Thoracic aorta (tissue), 2 donors: ENCODE measurements around the gene GNAS-AS1. TPM values are rescaled to one million over a fixed set of nuclear protein-coding genes. Genes with fewer than 3 reads are reported as not detected.

Experiments
- ATAC-seq: fragments of 150-250 bp; one replicate; pipeline ENCODE4 v1.8.0; 2017; ENCODE audit warnings: low read depth; ENCODE audit not compliant: insufficient number of reproducible peaks, low FRiP score
- DNase-seq: peaks from one replicate; pipeline ENCODE4 v3.0.0-alpha.2; 2020; ENCODE audit warnings: low spot score
- H3K27ac ChIP-seq, 2 donors: fragments of 200-600 bp; sonication (generic); 1 replicate in 1 of 2; 2 replicates in 1 of 2; pipeline ENCODE4 v1.5.1; 2016; ENCODE audit warnings: mild to moderate bottlenecking in 2 of 2, moderate library complexity in 2 of 2
- H3K27me3 ChIP-seq: fragments of 200-600 bp; sonication (generic); replicated peaks from 2 replicates; pipeline ENCODE4 v1.6.0; 2016; ENCODE audit warnings: mild to moderate bottlenecking; ENCODE audit not compliant: insufficient read depth
- H3K36me3 ChIP-seq: fragments of 200-600 bp; sonication (generic); one replicate; pipeline ENCODE4 v1.5.1; 2016
- H3K4me1 ChIP-seq, 2 donors: fragments of 200-600 bp; sonication (generic); 1 replicate in 1 of 2; 2 replicates in 1 of 2; pipeline versions ENCODE4 v1.5.1 to v1.6.0; 2016; ENCODE audit warnings: low read depth in 2 of 2, mild to moderate bottlenecking in 1 of 2; ENCODE audit not compliant: control insufficient read depth in 1 of 2
- H3K4me3 ChIP-seq: fragments of 200-600 bp; sonication (generic); 2 replicates; pipeline ENCODE4 v1.5.1; 2016; ENCODE audit warnings: mild to moderate bottlenecking
- H3K9me3 ChIP-seq: fragments of 200-600 bp; sonication (generic); 2 replicates; pipeline ENCODE4 v1.5.1; 2016
- CTCF ChIP-seq: fragments of 200-600 bp; sonication (generic); IDR thresholded peaks from one replicate; pipeline ENCODE4 v1.5.1; 2019; ENCODE audit warnings: antibody characterized with exemption
- total RNA-seq, 2 donors: library from RNA; depleted of rRNA; stranded (reverse); fragments of >200 nt; gene quantifications; one replicate each; pipeline versions ENCODE4 v1.1.0 to v1.2.3, GENCODE V29; 2016

Gene GNAS-AS1
- total RNA-seq, 2 donors from 2014 or later = 0.21 to 0.81 TPM

- H3K4me1 ChIP-seq = no peaks in the 10 kb centered on the region
- no peaks in the 10 kb centered on the region for H3K27me3 ChIP-seq
- no peak for TF ChIP-seq CTCF
- no peaks in the 10 kb centered on the region for H3K9me3 ChIP-seq
- ATAC-seq (no peak), DNase-seq (no peak)
- H3K27ac ChIP-seq = no peak overlapping the region
- H3K4me3 ChIP-seq = no peak overlapping the region
- H3K36me3 ChIP-seq = no peaks in the 10 kb centered on the region
Observed at GRCh38 chr20:58875541-58876134, 24.9 kb upstream of the GNAS-AS1 start.

DNA sequence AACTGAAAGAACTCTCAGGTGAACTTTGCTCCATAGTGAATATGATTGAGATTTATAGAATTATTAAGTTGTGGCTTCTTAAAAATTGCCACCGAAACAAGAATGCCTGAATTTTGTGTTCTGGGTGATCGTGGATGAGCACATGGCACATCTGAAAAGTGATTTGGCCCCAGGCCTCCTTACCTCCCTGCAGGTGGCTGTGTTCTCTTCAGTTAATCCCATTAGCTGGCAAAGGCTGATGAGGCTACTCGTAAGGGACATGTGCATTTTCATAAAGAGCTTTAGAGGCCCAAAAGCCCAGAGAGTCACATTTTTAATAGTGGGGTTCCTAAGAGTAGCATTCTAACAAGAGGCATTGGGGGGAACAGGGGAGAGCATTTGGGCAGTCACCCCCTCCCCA, 24.4 kb upstream of the GNAS-AS1 start:
- no peaks in the 10 kb centered on the region for H3K27me3 ChIP-seq
- TF ChIP-seq CTCF = no peak
- H3K27ac ChIP-seq = no peak overlapping the region
- H3K36me3 ChIP-seq = no peaks in the 10 kb centered on the region
- DNase-seq (no peak), ATAC-seq (no peak)
- H3K4me3 ChIP-seq = no peak overlapping the region
- no peaks in the 10 kb centered on the region for H3K9me3 ChIP-seq
- no peaks in the 10 kb centered on the region for H3K4me1 ChIP-seq

DNA sequence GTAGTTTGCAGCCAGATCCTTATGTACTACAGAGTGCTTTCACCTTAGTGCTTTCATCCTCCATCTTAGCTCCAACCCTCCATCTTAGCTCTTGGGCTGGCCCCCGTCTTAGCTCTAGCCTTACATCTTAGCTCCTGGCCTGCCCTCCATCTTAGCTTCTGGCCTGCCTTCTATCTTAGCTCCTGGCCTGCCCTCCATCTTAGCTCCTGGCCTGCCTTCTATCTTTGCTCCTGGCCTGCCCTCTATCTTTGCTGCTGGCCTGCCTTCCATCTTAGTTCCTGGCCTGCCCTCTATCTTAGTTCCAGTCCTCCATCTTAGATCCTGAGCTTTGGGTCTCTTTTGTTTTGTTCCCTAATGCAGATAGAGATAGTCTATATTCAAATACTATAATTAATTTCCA, 23.8 kb upstream of the GNAS-AS1 start:
- ATAC-seq (no peak), DNase-seq (no peak)
- H3K4me3 ChIP-seq = no peak overlapping the region
- H3K27me3 ChIP-seq = no peaks in the 10 kb centered on the region
- no peaks in the 10 kb centered on the region for H3K4me1 ChIP-seq
- H3K9me3 ChIP-seq = no peaks in the 10 kb centered on the region
- no peaks in the 10 kb centered on the region for H3K36me3 ChIP-seq
- no peak overlapping the region for H3K27ac ChIP-seq
- no peak for TF ChIP-seq CTCF

- H3K27ac ChIP-seq = no peak overlapping the region
- TF ChIP-seq CTCF = no peak
- H3K4me3 ChIP-seq = no peak overlapping the region
- no peaks in the 10 kb centered on the region for H3K4me1 ChIP-seq
- no peaks in the 10 kb centered on the region for H3K9me3 ChIP-seq
- DNase-seq (no peak), ATAC-seq (no peak)
- no peaks in the 10 kb centered on the region for H3K27me3 ChIP-seq
- no peaks in the 10 kb centered on the region for H3K36me3 ChIP-seq
Observed at GRCh38 chr20:58871533-58872102, 20.9 kb upstream of the GNAS-AS1 start.

DNA sequence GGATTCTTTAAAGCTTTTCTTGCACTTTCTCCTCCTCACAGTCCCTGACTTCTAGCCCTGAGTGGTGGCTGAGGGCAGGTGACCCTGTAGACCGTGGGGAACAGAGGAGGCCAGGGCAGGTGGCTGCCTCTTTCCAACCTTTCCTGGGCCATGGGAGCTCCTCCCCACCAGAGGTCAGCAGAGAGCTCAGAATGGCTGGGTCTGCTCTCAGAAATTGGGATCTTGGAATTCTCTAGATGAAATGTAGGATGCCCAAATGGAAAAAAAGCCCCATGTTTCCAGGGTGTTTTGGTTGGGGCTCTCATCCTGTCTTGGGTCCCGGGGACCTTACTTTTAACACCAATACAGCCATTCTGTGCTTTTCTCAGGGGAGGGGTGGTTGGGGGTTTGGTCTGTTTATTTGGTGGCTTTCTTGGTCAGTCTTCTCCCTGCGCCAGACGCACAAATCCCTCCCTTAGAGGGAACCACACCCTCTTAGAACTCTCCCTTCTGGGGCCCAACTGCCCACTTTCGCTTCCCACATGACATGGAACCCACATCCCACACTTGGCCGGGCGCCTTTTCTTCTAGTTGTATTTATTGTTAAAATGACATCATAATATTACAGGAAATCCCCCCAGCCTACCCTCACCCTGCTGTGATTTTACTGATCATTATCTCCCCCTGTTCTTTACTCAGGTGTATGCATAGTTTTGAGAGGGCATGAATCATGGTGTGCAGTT, 19.8 kb upstream of the GNAS-AS1 start:
- peak; percentile 89 for TF ChIP-seq CTCF
- Histone ChIP-seq H3K9me3 (no peaks in the 10 kb centered on the region), H3K27me3 (no peaks in the 10 kb centered on the region), H3K4me3 (no peak overlapping the region), H3K4me1 (no peaks in the 10 kb centered on the region), H3K36me3 (no peaks in the 10 kb centered on the region), H3K27ac (no peak overlapping the region)
- ATAC-seq (peak; percentile 21), DNase-seq (no peak)
